ENCODE data around the gene NOL9. TPM values are rescaled to one million over a fixed set of nuclear protein-coding genes. Genes with fewer than 3 reads are reported as not detected.

Gene NOL9
- total and polyA plus RNA-seq, 2 of the 13 experiments (the other 11 are each of a cell fraction or from before 2014, with no cell fraction given): 18.0 to 24.7 TPM

DNA sequence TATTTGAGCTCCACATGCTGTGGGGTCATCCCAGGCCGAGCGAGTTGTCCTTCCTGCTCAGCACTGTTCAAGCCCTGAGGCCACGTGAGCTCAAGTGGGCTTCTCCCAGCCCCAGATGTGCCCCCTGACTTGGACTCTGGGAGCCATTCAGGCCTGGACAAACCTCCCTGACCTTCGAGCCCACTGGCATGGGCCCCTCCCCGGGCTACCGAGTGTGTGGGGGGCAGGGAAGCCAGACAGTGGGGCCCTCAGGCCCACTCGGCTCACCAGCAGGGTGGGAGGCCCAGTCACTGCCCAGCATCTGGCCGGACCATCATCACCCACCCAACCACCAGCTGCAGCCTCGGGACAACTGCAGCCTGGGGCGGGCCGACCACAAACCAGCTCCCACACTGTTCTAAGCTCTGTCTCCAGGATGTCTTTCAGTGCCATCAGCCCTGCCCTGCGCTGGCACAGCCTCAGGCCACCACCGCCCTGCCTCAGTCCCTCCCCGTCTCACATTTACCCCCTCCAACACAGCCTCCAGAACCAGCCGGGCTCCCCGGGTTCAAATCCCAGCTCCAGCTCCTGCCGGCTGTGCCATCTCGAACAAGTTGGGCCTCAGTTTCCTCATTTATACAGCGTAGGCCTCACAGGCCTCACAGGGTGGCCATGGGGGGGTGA lies 41.9 kb downstream of the NOL9 start (continued):
- TF ChIP-seq ZNF224 (CRISPR knock-in tag; IDR thresholded peaks at IDR 0.05) (no peak), HNRNPL (IDR thresholded peaks at IDR 0.05; ENCODE audit: low read depth, low read length) (peak; percentile 93), ZSCAN9 (CRISPR knock-in tag; IDR thresholded peaks at IDR 0.05; ENCODE audit: borderline replicate concordance) (no peak), ATM (IDR thresholded peaks at IDR 0.05; ENCODE audit: borderline replicate concordance) (no peak), JUNB (CRISPR knock-in tag; IDR thresholded peaks at IDR 0.05; ENCODE audit: borderline replicate concordance) (no peak), ZBTB7B (CRISPR knock-in tag; IDR thresholded peaks at IDR 0.05) (peak; percentile 78; the same call in 1 of the 2 replicates), GFI1 (CRISPR knock-in tag; IDR thresholded peaks at IDR 0.05; ENCODE audit: borderline replicate concordance) (no peak), ZBTB25 (CRISPR knock-in tag; IDR thresholded peaks at IDR 0.05) (no peak), FIP1L1 (IDR thresholded peaks at IDR 0.05; ENCODE audit: borderline replicate concordance, insufficient read depth, low read depth, low read length) (no peak), MLX (CRISPR knock-in tag; IDR thresholded peaks at IDR 0.05) (no peak), ZNF383 (CRISPR knock-in tag; IDR thresholded peaks at IDR 0.05; ENCODE audit: borderline replicate concordance) (no peak), ZFP82 (CRISPR knock-in tag; IDR thresholded peaks at IDR 0.05; ENCODE audit: borderline replicate concordance) (no peak), SSRP1 (CRISPR knock-in tag; IDR thresholded peaks at IDR 0.05) (no peak), TOPORS (CRISPR knock-in tag; IDR thresholded peaks at IDR 0.05) (no peak), RFX1 (IDR thresholded peaks at IDR 0.05) (no peak), SIN3B (IDR thresholded peaks at IDR 0.05; ENCODE audit: low read length) (no peak), EP300 (IDR thresholded peaks at IDR 0.05; ENCODE audit: low read depth in 2 of 2, low read length in 2 of 2) (peak in 1 of 2 experiments; percentile 58; a peak in 1 of 4 replicates), EP300 (CRISPR knock-in tag; IDR thresholded peaks at IDR 0.05; ENCODE audit: borderline replicate concordance) (no peak), PPARG (CRISPR knock-in tag; conservative IDR thresholded peaks at IDR 0.05) (no peak), ZNF710 (CRISPR knock-in tag; IDR thresholded peaks at IDR 0.05; ENCODE audit: borderline replicate concordance) (0 out of 2 replicates have a peak, but pooled peaks have one; percentile 30), BRD4 (CRISPR knock-in tag; IDR thresholded peaks at IDR 0.05) (no peak)
- TF ChIP-seq, protein P1, sequence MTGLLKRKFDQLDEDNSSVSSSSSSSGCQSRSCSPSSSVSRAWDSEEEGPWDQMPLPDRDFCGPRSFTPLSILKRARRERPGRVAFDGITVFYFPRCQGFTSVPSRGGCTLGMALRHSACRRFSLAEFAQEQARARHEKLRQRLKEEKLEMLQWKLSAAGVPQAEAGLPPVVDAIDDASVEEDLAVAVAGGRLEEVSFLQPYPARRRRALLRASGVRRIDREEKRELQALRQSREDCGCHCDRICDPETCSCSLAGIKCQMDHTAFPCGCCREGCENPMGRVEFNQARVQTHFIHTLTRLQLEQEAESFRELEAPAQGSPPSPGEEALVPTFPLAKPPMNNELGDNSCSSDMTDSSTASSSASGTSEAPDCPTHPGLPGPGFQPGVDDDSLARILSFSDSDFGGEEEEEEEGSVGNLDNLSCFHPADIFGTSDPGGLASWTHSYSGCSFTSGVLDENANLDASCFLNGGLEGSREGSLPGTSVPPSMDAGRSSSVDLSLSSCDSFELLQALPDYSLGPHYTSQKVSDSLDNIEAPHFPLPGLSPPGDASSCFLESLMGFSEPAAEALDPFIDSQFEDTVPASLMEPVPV (CRISPR knock-in tag; IDR thresholded peaks at IDR 0.05): no peak
- TF ChIP-seq, protein P2, sequence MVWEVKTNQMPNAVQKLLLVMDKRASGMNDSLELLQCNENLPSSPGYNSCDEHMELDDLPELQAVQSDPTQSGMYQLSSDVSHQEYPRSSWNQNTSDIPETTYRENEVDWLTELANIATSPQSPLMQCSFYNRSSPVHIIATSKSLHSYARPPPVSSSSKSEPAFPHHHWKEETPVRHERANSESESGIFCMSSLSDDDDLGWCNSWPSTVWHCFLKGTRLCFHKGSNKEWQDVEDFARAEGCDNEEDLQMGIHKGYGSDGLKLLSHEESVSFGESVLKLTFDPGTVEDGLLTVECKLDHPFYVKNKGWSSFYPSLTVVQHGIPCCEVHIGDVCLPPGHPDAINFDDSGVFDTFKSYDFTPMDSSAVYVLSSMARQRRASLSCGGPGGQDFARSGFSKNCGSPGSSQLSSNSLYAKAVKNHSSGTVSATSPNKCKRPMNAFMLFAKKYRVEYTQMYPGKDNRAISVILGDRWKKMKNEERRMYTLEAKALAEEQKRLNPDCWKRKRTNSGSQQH (CRISPR knock-in tag; IDR thresholded peaks at IDR 0.05; ENCODE audit: low read depth): no peak
